ENCODE measurements around the gene NOP16.
"Not testable (repeated sequence)": the region's sequence is repeated elsewhere in the genome, so short reads cannot be mapped to it uniquely, and the experiment has no call there.

Gene NOP16

DNA sequence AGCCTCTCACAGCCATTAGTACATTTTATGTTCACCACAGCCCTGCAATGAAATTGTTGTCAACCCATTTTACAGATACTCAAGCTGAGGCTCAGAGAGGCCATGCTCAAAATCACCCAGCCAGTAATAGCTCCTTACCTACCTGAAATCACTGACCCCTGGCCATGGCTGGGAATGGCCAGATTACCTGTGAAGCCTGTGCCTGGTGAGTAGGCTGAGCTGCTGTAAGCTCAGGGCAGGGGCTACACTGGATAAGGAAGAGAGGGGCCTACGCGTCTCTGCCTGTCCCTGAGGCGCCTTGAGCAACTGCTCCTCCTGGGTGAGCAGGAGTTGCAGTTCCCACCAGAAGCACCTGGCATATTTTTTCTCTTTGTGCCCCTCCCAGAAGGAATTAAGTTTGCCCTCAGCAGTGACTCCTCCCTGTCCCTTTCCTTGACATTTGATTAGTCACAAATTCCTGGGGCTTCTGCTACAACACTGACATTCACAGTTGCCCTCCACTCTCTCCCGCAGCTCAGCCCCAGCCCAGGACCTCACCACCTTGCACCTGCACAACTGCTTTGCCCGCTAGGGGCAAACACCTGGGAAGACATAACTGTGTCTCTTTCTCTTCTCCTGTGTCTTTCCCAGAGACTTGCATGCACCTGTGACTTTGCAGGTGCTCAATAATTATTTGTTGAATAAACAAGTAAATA is 22.2 kb upstream of the NOP16 start:
- H3K27me3 ChIP-seq (ENCODE audit: control insufficient read depth in 2 of 2, insufficient read depth in 2 of 2, low read length in 2 of 2): no peaks in the 10 kb centered on the region
- peaks cover 8 to 43% of the 10 kb centered on the region in 2 donors for H3K36me3 ChIP-seq (ENCODE audit: control insufficient read depth in 2 of 2, insufficient read depth in 2 of 2, low read length in 2 of 2)
- H3K27ac ChIP-seq (ENCODE audit: low read depth in 2 of 2, low read length in 2 of 2): no peak overlapping the region
- H3K4me3 ChIP-seq (ENCODE audit: low read length in 2 of 2): no peak overlapping the region
- H3K9me3 ChIP-seq (ENCODE audit: control insufficient read depth in 2 of 2, low read length in 2 of 2): no peaks in the 10 kb centered on the region
- peak overlapping the region in 1 of 2 donors; percentile 6 for H3K9ac ChIP-seq (ENCODE audit: low read depth in 1 of 2, low read length in 2 of 2)
- peaks cover 27 to 44% of the 10 kb centered on the region in 2 donors for H3K4me1 ChIP-seq (ENCODE audit: control insufficient read depth in 2 of 2, insufficient read depth in 2 of 2, low read length in 2 of 2)

DNA sequence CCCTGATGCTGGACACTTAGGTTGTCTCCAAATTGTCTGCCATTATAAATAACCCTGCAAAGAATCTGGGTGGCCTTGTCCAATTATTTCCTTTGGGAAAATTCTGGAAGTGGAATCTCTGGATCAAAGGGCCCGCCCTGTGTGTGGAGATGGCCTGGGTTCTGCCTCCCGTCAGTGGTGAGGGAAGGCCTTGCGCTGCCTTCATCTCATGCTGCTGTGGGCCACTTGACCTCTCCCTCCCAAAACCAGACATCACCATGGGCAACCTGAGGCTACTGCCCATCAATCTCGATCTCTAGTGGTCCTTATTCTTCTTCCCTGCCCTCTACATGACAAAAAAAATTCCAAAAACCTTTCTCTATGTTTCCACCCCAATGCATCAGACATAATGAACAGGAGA is 21.4 kb upstream of the NOP16 start:
- H3K9ac ChIP-seq (ENCODE audit: low read depth in 1 of 2, low read length in 2 of 2): no peak overlapping the region
- H3K27ac ChIP-seq (ENCODE audit: low read depth in 2 of 2, low read length in 2 of 2): no peak overlapping the region
- H3K9me3 ChIP-seq (ENCODE audit: control insufficient read depth in 2 of 2, low read length in 2 of 2): no peaks in the 10 kb centered on the region
- peaks cover 27 to 45% of the 10 kb centered on the region in 2 donors for H3K4me1 ChIP-seq (ENCODE audit: control insufficient read depth in 2 of 2, insufficient read depth in 2 of 2, low read length in 2 of 2)
- H3K27me3 ChIP-seq (ENCODE audit: control insufficient read depth in 2 of 2, insufficient read depth in 2 of 2, low read length in 2 of 2): no peaks in the 10 kb centered on the region
- no peak overlapping the region for H3K4me3 ChIP-seq (ENCODE audit: low read length in 2 of 2)
- peaks cover 8 to 43% of the 10 kb centered on the region in 2 donors for H3K36me3 ChIP-seq (ENCODE audit: control insufficient read depth in 2 of 2, insufficient read depth in 2 of 2, low read length in 2 of 2)

DNA sequence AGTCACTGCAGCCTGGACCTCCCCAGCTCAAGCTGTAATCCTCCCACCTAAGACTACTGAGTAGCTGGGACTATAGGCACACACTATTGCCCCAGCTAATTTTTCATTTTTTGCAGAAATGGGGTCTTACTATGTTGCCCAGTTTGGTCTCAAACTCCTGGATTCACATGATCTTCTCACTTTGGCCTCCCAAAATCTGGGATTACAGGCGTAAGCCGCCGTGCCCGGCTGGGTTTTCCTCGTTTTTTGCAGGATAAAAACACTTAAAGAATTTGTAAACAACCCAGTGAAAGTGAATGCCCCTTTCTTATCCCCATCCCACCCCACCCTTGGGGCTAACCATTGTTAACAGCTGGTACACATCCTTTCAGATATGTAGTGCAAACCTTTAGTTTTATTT is 20.2 kb upstream of the NOP16 start:
- Histone ChIP-seq H3K9me3 (ENCODE audit: control insufficient read depth in 2 of 2, low read length in 2 of 2) (no peaks in the 10 kb centered on the region), H3K4me3 (ENCODE audit: low read length in 2 of 2) (no peak overlapping the region), H3K27ac (ENCODE audit: low read depth in 2 of 2, low read length in 2 of 2) (no peak overlapping the region), H3K9ac (ENCODE audit: low read depth in 1 of 2, low read length in 2 of 2) (no peak overlapping the region), H3K27me3 (ENCODE audit: control insufficient read depth in 2 of 2, insufficient read depth in 2 of 2, low read length in 2 of 2) (no peaks in the 10 kb centered on the region), H3K36me3 (ENCODE audit: control insufficient read depth in 2 of 2, insufficient read depth in 2 of 2, low read length in 2 of 2) (peaks cover 8 to 41% of the 10 kb centered on the region in 2 donors), H3K4me1 (ENCODE audit: control insufficient read depth in 2 of 2, insufficient read depth in 2 of 2, low read length in 2 of 2) (peaks cover 24 to 46% of the 10 kb centered on the region in 2 donors)

DNA sequence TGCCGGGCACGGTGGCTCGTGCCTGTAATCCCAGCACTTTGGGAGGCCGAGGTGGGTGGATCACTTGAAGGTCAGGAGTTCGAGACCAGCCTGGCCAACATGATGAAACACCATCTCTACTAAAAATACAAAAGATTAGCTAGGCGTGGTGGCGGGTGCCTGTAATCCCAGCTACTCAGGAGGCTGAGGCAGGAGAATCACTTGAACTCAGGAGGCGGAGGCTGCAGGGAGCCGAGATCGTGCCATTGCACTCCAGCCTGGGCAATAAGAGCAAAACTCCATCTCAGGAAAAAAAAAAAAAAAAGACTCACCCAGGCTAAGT is 19.8 kb upstream of the NOP16 start:
- Histone ChIP-seq H3K36me3 (ENCODE audit: control insufficient read depth in 2 of 2, insufficient read depth in 2 of 2, low read length in 2 of 2) (peaks cover 8 to 41% of the 10 kb centered on the region in 2 donors), H3K4me1 (ENCODE audit: control insufficient read depth in 2 of 2, insufficient read depth in 2 of 2, low read length in 2 of 2) (peaks cover 25 to 47% of the 10 kb centered on the region in 2 donors)
- H3K27me3 ChIP-seq (ENCODE audit: control insufficient read depth in 2 of 2, insufficient read depth in 2 of 2, low read length in 2 of 2); H3K4me3 ChIP-seq (ENCODE audit: low read length in 2 of 2); H3K9ac ChIP-seq (ENCODE audit: low read depth in 1 of 2, low read length in 2 of 2); H3K9me3 ChIP-seq (ENCODE audit: control insufficient read depth in 2 of 2, low read length in 2 of 2); H3K27ac ChIP-seq (ENCODE audit: low read depth in 2 of 2, low read length in 2 of 2): not testable (repeated sequence)

DNA sequence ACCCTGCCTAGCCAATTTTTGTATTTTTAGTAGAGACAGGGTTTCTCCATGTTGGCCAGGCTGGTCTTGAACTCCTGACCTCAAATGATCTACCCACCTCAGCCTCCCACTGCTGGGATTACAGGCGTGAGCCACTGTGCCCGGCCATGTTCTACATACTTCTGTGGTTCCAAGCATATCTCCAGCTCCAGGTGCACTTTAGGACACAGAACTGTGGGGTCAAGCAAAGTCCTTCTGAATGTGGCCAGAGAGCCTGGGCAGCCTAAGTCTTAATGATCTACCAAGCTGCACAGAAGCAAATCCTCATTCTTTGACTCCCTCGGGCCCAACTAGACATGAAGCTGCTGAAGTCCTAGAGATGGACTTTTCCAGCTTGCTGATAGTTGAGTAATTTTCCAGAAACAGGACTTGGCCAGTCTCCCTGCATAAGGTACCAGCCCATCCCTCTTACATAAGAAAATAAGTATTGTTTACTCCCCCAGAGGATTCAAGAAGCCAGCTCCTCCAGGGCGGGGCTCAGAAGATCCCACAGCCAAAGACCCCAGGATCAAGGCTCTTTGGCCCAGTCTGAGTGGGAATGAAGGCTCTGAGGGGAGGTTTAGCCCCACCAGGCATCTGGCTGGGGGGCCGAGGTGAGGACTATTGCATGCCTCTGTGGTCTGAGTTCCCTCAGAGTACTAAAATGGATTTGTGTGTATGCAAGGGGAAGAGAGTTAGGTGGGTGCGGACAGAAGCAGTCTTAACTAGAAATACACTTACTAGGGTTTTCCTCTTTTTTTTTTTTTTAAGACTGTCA is 19.3 kb upstream of the NOP16 start:
- H3K9me3 ChIP-seq (ENCODE audit: control insufficient read depth in 2 of 2, low read length in 2 of 2): no peaks in the 10 kb centered on the region
- H3K9ac ChIP-seq (ENCODE audit: low read depth in 1 of 2, low read length in 2 of 2): no peak overlapping the region
- no peak overlapping the region for H3K4me3 ChIP-seq (ENCODE audit: low read length in 2 of 2)
- H3K4me1 ChIP-seq (ENCODE audit: control insufficient read depth in 2 of 2, insufficient read depth in 2 of 2, low read length in 2 of 2): peaks cover 25 to 52% of the 10 kb centered on the region in 2 donors
- H3K36me3 ChIP-seq (ENCODE audit: control insufficient read depth in 2 of 2, insufficient read depth in 2 of 2, low read length in 2 of 2): peaks cover 8 to 41% of the 10 kb centered on the region in 2 donors
- H3K27ac ChIP-seq (ENCODE audit: low read depth in 2 of 2, low read length in 2 of 2): no peak overlapping the region
- no peaks in the 10 kb centered on the region for H3K27me3 ChIP-seq (ENCODE audit: control insufficient read depth in 2 of 2, insufficient read depth in 2 of 2, low read length in 2 of 2)

DNA sequence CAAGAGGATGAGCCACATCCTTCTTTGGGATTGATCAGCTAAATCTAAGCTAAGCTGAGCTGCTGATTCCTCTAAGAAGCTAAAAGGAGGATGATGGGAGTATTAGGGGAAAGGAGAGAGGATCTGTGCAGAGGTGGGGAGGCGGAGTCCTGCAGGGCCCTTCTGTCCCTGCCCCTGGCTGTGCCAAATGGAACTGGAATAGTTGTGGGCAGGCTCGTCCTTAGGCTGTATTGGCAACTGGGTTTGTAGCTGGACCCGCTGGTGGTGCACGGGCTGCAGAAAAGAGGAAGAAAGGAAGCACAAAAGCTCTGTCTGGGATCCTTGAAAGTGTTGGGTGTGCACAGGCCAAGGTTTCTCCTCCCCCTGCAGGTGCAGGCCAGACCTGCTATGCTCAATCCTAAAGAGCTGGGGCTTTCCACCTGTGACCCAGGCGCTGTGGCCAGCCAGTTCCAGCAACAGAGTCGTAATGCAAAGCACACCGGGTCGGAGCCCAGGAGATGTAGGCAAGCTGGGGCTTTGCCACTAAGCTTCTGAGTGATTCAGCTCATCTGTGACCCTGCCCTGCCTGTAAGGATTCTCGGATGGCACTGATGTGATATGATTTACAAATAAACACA is 18.1 kb upstream of the NOP16 start:
- Histone ChIP-seq H3K27ac (ENCODE audit: low read depth in 2 of 2, low read length in 2 of 2) (peak overlapping the region; percentile 90 to 98), H3K9ac (ENCODE audit: low read depth in 1 of 2, low read length in 2 of 2) (peak overlapping the region; percentile 47 to 57), H3K9me3 (ENCODE audit: control insufficient read depth in 2 of 2, low read length in 2 of 2) (no peaks in the 10 kb centered on the region), H3K36me3 (ENCODE audit: control insufficient read depth in 2 of 2, insufficient read depth in 2 of 2, low read length in 2 of 2) (peaks cover 8 to 41% of the 10 kb centered on the region in 2 donors), H3K4me3 (ENCODE audit: low read length in 2 of 2) (no peak overlapping the region), H3K27me3 (ENCODE audit: control insufficient read depth in 2 of 2, insufficient read depth in 2 of 2, low read length in 2 of 2) (no peaks in the 10 kb centered on the region), H3K4me1 (ENCODE audit: control insufficient read depth in 2 of 2, insufficient read depth in 2 of 2, low read length in 2 of 2) (peaks cover 32 to 62% of the 10 kb centered on the region in 2 donors)

DNA sequence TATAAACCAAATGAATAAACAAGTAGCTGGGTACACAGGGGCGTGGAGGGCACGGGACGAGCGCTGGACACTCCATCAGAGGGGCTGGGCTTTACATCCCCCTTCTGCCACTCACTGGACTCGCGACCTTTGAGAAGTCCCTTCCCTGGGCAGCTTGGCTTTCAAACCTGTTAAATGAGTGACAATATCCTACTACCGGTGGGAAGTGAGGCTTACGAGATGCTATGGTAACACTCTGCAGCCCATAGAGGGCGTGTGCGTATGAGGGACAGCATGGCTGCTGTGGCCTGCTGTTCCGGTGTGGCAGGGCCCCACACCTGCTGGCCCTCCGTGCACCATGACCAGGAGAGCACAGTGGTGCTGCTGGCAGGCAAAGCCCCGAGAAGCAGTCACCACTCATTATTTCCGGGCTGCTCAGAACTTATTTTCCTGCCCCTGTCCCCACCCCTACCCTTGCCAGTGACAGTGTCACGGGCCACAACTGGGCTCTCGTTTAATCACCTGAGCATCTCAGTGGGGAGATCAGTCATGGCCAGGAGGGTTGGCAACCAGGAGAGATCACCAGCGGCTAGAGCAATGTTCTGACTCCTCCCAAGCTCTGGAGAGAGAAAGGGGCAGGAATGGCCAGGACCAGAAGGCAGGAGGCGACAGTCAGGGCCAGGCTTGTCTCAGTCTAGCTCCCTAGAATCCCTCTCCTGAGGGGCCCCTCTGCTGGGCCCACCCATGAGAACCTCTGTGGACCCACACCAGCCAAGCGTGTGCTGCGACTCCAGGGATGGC is 17.4 kb upstream of the NOP16 start:
- no peaks in the 10 kb centered on the region for H3K27me3 ChIP-seq (ENCODE audit: control insufficient read depth in 2 of 2, insufficient read depth in 2 of 2, low read length in 2 of 2)
- peaks cover 8 to 42% of the 10 kb centered on the region in 2 donors for H3K36me3 ChIP-seq (ENCODE audit: control insufficient read depth in 2 of 2, insufficient read depth in 2 of 2, low read length in 2 of 2)
- no peak overlapping the region for H3K4me3 ChIP-seq (ENCODE audit: low read length in 2 of 2)
- peaks cover 39 to 63% of the 10 kb centered on the region in 2 donors for H3K4me1 ChIP-seq (ENCODE audit: control insufficient read depth in 2 of 2, insufficient read depth in 2 of 2, low read length in 2 of 2)
- peak overlapping the region; percentile 15 to 57 for H3K9ac ChIP-seq (ENCODE audit: low read depth in 1 of 2, low read length in 2 of 2)
- H3K27ac ChIP-seq (ENCODE audit: low read depth in 2 of 2, low read length in 2 of 2): peak overlapping the region; percentile 90 to 98
- no peaks in the 10 kb centered on the region for H3K9me3 ChIP-seq (ENCODE audit: control insufficient read depth in 2 of 2, low read length in 2 of 2)

DNA sequence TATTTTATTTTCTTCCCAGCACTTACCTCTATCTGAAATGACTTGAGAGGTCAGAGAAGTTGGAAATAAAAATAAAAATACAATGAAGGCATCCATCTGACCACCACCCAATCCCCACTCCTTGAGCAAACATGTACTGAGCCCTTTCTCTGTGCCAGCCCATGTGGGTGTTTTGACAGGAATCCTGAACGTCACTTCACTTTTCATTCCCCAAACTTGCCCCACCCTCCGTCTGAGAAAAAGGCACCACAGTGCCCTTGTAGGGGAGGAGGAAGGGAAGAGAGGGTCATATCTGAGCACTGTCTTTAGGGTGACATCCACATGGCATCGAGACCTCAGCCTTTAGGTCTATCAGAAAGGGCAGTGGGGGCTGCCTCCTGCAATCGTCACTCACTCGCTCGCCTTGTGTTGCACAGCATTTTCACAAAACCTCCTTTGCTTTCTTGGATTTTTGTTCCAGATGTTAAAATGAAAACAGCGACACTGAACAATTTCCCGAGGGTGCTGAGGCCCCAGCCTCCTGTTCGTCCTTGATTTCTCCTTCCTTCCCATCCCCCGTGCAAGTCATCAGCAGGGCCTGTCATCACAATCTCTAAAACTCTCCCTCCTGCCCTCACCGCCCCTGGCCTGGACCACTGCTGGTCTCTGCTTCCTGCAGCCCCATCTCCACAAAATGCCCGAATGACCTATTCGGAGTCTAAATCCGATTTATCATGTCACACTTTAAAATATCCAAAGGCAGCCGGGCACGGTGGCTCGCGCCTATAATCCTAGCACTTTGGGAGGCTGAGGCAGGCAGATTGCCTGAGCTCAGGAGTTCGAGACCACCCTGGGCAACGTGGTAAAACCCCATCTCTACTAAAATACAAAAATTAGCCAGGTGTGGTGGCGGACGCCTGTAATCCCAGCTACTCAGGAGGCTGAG is 13.1 kb upstream of the NOP16 start:
- Histone ChIP-seq H3K4me3 (ENCODE audit: low read length in 2 of 2) (no peak overlapping the region), H3K27ac (ENCODE audit: low read depth in 2 of 2, low read length in 2 of 2) (peak overlapping the region; percentile 86 to 91), H3K9ac (ENCODE audit: low read depth in 1 of 2, low read length in 2 of 2) (peak overlapping the region in 1 of 2 donors; percentile 65), H3K27me3 (ENCODE audit: control insufficient read depth in 2 of 2, insufficient read depth in 2 of 2, low read length in 2 of 2) (no peaks in the 10 kb centered on the region), H3K4me1 (ENCODE audit: control insufficient read depth in 2 of 2, insufficient read depth in 2 of 2, low read length in 2 of 2) (peaks cover 42 to 61% of the 10 kb centered on the region in 2 donors), H3K36me3 (ENCODE audit: control insufficient read depth in 2 of 2, insufficient read depth in 2 of 2, low read length in 2 of 2) (peaks cover 9 to 17% of the 10 kb centered on the region in 2 donors), H3K9me3 (ENCODE audit: control insufficient read depth in 2 of 2, low read length in 2 of 2) (no peaks in the 10 kb centered on the region)
